ENCODE results near the gene AKT3.

DNA sequence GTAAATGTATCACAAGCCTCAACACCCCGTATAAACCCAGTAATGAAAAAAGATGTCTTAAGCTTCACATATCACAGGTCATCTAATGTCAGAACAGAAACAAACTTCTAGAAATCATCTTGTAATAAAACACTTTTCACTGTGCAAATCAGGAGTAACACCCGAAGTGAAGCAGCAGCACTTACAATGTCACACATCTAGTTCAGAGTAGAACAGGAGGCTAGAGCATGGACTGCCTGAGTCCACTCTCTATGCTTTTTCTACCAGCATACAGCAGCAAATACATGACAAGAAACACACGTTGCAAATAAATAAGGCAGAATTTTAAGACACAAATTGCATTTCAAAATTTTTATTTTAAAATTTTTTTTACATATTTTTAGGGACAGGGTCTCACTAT lies 57.2 kb downstream of the AKT3 start:
- TF ChIP-seq, protein P1, sequence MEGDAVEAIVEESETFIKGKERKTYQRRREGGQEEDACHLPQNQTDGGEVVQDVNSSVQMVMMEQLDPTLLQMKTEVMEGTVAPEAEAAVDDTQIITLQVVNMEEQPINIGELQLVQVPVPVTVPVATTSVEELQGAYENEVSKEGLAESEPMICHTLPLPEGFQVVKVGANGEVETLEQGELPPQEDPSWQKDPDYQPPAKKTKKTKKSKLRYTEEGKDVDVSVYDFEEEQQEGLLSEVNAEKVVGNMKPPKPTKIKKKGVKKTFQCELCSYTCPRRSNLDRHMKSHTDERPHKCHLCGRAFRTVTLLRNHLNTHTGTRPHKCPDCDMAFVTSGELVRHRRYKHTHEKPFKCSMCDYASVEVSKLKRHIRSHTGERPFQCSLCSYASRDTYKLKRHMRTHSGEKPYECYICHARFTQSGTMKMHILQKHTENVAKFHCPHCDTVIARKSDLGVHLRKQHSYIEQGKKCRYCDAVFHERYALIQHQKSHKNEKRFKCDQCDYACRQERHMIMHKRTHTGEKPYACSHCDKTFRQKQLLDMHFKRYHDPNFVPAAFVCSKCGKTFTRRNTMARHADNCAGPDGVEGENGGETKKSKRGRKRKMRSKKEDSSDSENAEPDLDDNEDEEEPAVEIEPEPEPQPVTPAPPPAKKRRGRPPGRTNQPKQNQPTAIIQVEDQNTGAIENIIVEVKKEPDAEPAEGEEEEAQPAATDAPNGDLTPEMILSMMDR (IDR thresholded peaks at IDR 0.05; ENCODE audit: poor library complexity) = no peak
- TF ChIP-seq EZH2 (IDR thresholded peaks at IDR 0.05; ENCODE audit: borderline replicate concordance) = no peak
- TF ChIP-seq EZH2phosphoT487 (IDR thresholded peaks at IDR 0.05; ENCODE audit: low read depth, severe bottlenecking, unreplicated experiment) = no peak
